Purkinje cell (primary cell): Measurements from ENCODE around the gene TNC. TPM values are rescaled to one million over a fixed set of nuclear protein-coding genes. Genes with fewer than 3 reads are reported as not detected.

ENCODE experiments used
- polyA plus RNA-seq: library from polyadenylated mRNA; unstranded; fragments of >200 nt; fragmentation: Nextera tagmentation; gene quantifications from 2 replicates; pipeline ENCODE4 v1.2.1, GENCODE V29; 2014

The TNC gene
- 2.9 and 3.8 TPM in 2 replicates for polyA plus RNA-seq

GRCh38 chr9:115117999-115118878, at the start of gene TNC:
Gene TNC, minus strand, starts transcription at chr9:115118157. Its CDS starts 27,139 bp downstream, at chr9:115091018.

Other genes with a start within 250 kb of the TNC start
- gene TNFSF8, start 187.6 kb downstream of the TNC start, polyA plus RNA-seq = not detected in 2 replicates